CD4-positive, alpha-beta T cell (primary cell): Measurements from ENCODE around the gene APBA2. TPM values are rescaled to one million over a fixed set of nuclear protein-coding genes. Genes with fewer than 3 reads are reported as not detected.
A peak's percentile ranks its signal among the peaks of the same experiment; 100 is the strongest.

ENCODE experiments used
- ATAC-seq: fragments of 200-7000 bp; cut with Tn5 transposase; one replicate; pipeline ENCODE4 v1.10.0; 2022; ENCODE audit warnings: mild to moderate bottlenecking; ENCODE audit not compliant: poor library complexity
- CTCF ChIA-PET: fragments of 350-600 bp; sonication (Branson Sonifier 250); formaldehyde crosslinking; loops from one replicate; lab custom pipeline; 2021; ENCODE audit warnings: antibody characterized with exemption, inconsistent platforms; lab: Charles Lee
- POLR2A ChIA-PET: fragments of 350-600 bp; sonication (Branson Sonifier 250); formaldehyde crosslinking; loops from one replicate; lab custom pipeline; 2021; ENCODE audit warnings: antibody characterized with exemption, inconsistent platforms; lab: Charles Lee
- DNase-seq, 14 experiments: peaks; one replicate each; pipeline ENCODE4 v3.0.0-alpha.2; 2013 to 2020; ENCODE audit warnings: mixed read lengths in 2 of 14
- H3K27ac ChIP-seq, 2 donors: one replicate each; pipeline versions ENCODE4 v1.5.1 to v1.7.0; 2013; ENCODE audit warnings: low read length in 2 of 2, low read depth in 1 of 2, mild to moderate bottlenecking in 1 of 2
- H3K27me3 ChIP-seq, 2 experiments: 1 replicate in 1 of 2; 2 replicates in 1 of 2; pipeline versions ENCODE4 v1.6.1 to v1.7.0; 2013; ENCODE audit warnings: low read length in 2 of 2, control low read depth in 1 of 2, mild to moderate bottlenecking in 1 of 2, moderate library complexity in 1 of 2; ENCODE audit not compliant: insufficient read depth in 2 of 2, control insufficient read depth in 1 of 2
- H3K36me3 ChIP-seq: one replicate; pipeline ENCODE4 v1.6.1; 2013; ENCODE audit warnings: low read length, control low read depth; ENCODE audit not compliant: insufficient read depth
- H3K4me1 ChIP-seq: one replicate; pipeline ENCODE4 v1.6.1; 2013; ENCODE audit warnings: low read length, control low read depth; ENCODE audit not compliant: insufficient read depth
- H3K4me3 ChIP-seq: one replicate; pipeline ENCODE4 v1.5.1; 2013; ENCODE audit warnings: mild to moderate bottlenecking, low read length, moderate library complexity
- H3K9me3 ChIP-seq, 2 experiments: 1 replicate in 1 of 2; 2 replicates in 1 of 2; pipeline versions ENCODE4 v1.6.1 to v1.7.0; 2013; ENCODE audit warnings: low read length in 2 of 2, mild to moderate bottlenecking in 2 of 2, control low read depth in 1 of 2, moderate library complexity in 1 of 2; ENCODE audit not compliant: control insufficient read depth in 1 of 2, insufficient read depth in 1 of 2
- H3K27ac Mint-ChIP-seq: one replicate; pipeline ENCODE4 v1.8.0; 2020; ENCODE audit warnings: mixed read lengths
- H3K27me3 Mint-ChIP-seq: one replicate; pipeline ENCODE4 v1.8.0; 2021; ENCODE audit warnings: mixed read lengths
- H3K36me3 Mint-ChIP-seq: one replicate; pipeline ENCODE4 v1.8.0; 2021; ENCODE audit warnings: low read depth, mixed read lengths
- H3K4me1 Mint-ChIP-seq: one replicate; pipeline ENCODE4 v1.8.0; 2021; ENCODE audit warnings: low read depth, mixed read lengths
- H3K4me3 Mint-ChIP-seq: one replicate; pipeline ENCODE4 v1.8.0; 2020; ENCODE audit warnings: mild to moderate bottlenecking, mixed read lengths
- H3K9me3 Mint-ChIP-seq: one replicate; pipeline ENCODE4 v1.8.0; 2020; ENCODE audit warnings: mixed read lengths
- intact Hi-C, 2 experiments: fragments of 100-400 bp; cut with DNase I in 1 of 2; cut with micrococcal nuclease in 1 of 2; formaldehyde crosslinking; loops; one replicate each; pipeline versions ENCODE4 v1.15.1 to v1.9.0; 2023 to 2025; cut with DNase I, micrococcal nuclease
- total RNA-seq, 174 experiments: library from RNA in 2 of 174; stranded (reverse) in 2 of 174; gene quantifications; one replicate each; pipeline ENCODE4 v1.2.3 and lab custom pipeline; 2021 to 2026
- TF ChIP-seq, protein P1 (sequence below): fragments of 200-600 bp; IDR thresholded peaks from one replicate; pipeline ENCODE4 v1.8.0; 2022; ENCODE audit warnings: antibody characterized with exemption, mild to moderate bottlenecking

APBA2 gene
- total RNA-seq, 2 experiments from 2014 or later: 123 to 126 TPM

GRCh38 chr15:28991236-28992171 lies 105.7 kb downstream of the APBA2 start:
- TF ChIP-seq, protein P1, sequence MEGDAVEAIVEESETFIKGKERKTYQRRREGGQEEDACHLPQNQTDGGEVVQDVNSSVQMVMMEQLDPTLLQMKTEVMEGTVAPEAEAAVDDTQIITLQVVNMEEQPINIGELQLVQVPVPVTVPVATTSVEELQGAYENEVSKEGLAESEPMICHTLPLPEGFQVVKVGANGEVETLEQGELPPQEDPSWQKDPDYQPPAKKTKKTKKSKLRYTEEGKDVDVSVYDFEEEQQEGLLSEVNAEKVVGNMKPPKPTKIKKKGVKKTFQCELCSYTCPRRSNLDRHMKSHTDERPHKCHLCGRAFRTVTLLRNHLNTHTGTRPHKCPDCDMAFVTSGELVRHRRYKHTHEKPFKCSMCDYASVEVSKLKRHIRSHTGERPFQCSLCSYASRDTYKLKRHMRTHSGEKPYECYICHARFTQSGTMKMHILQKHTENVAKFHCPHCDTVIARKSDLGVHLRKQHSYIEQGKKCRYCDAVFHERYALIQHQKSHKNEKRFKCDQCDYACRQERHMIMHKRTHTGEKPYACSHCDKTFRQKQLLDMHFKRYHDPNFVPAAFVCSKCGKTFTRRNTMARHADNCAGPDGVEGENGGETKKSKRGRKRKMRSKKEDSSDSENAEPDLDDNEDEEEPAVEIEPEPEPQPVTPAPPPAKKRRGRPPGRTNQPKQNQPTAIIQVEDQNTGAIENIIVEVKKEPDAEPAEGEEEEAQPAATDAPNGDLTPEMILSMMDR: no peak
- CTCF ChIA-PET: no interaction called here
- Histone ChIP-seq H3K36me3 (peaks cover 10% of the 10 kb centered on the region), H3K9me3 (peaks cover 0 to 4% of the 10 kb centered on the region in 2 experiments), H3K27me3 (no peaks in the 10 kb centered on the region), H3K27ac (no peak overlapping the region), H3K4me3 (no peak overlapping the region), H3K4me1 (peaks cover 38% of the 10 kb centered on the region)
- POLR2A ChIA-PET: no interaction called here
- Mint-ChIP-seq H3K27me3 (no peaks in the 10 kb centered on the region), H3K4me1 (peaks cover 72% of the 10 kb centered on the region), H3K27ac (peak overlapping the region; percentile 69), H3K9me3 (no peaks in the 10 kb centered on the region), H3K36me3 (peaks cover 26% of the 10 kb centered on the region), H3K4me3 (no peak overlapping the region)
- DNase-seq (no peak), ATAC-seq (no peak)
- intact Hi-C loops: no loop called here

GRCh38 chr15:28992336-28992864 lies 106.6 kb downstream of the APBA2 start:
- peaks cover 37% of the 10 kb centered on the region for H3K4me1 ChIP-seq
- H3K27me3 ChIP-seq: no peaks in the 10 kb centered on the region
- TF ChIP-seq, protein P1: no peak
- no peak for ATAC-seq
- no peak overlapping the region for H3K27ac ChIP-seq
- Mint-ChIP-seq H3K4me1 (peaks cover 65% of the 10 kb centered on the region), H3K9me3 (no peaks in the 10 kb centered on the region), H3K36me3 (peaks cover 35% of the 10 kb centered on the region), H3K27me3 (no peaks in the 10 kb centered on the region), H3K27ac (peak overlapping the region; percentile 69), H3K4me3 (no peak overlapping the region)
- intact Hi-C loops: no loop called here
- H3K4me3 ChIP-seq: no peak overlapping the region
- POLR2A ChIA-PET: no interaction called here
- no peak for DNase-seq
- CTCF ChIA-PET: no interaction called here
- H3K36me3 ChIP-seq: peaks cover 13% of the 10 kb centered on the region
- no peaks in the 10 kb centered on the region for H3K9me3 ChIP-seq

- Mint-ChIP-seq H3K9me3 (no peaks in the 10 kb centered on the region), H3K36me3 (peaks cover 43% of the 10 kb centered on the region), H3K4me3 (no peak overlapping the region), H3K27me3 (no peaks in the 10 kb centered on the region), H3K27ac (peak overlapping the region; percentile 69), H3K4me1 (peaks cover 64% of the 10 kb centered on the region)
- TF ChIP-seq, protein P1: no peak
- ATAC-seq (no peak), DNase-seq (no peak)
- intact Hi-C loops: no loop called here
- Histone ChIP-seq H3K27me3 (no peaks in the 10 kb centered on the region), H3K4me3 (no peak overlapping the region), H3K36me3 (peaks cover 13% of the 10 kb centered on the region), H3K9me3 (no peaks in the 10 kb centered on the region), H3K4me1 (peaks cover 37% of the 10 kb centered on the region), H3K27ac (no peak overlapping the region)
- CTCF ChIA-PET: no interaction called here
- POLR2A ChIA-PET: interaction anchor here (0.7 kb wide), 1 partner anchor 122 kb away, joined by 3 read pairs; no protein-coding TSS in a partner anchor
Observed at GRCh38 chr15:28993051-28993719, 107.4 kb downstream of the APBA2 start.
